K562 (cell line): ENCODE data around the gene ANO2.

Source experiments
- ELF4 ChIP-seq: fragments of 450-650 bp; formaldehyde crosslinking; IDR thresholded peaks from 2 replicates; pipeline ENCODE4 v1.4.0; 2022; ENCODE audit warnings: missing genetic modification characterization
- HDGF ChIP-seq: fragments of 450-650 bp; IDR thresholded peaks from 2 replicates; pipeline ENCODE4 v1.6.1; 2016
- ID3 ChIP-seq, 2 experiments: fragments of 250-450 bp in 1 of 2; fragments of 450-650 bp in 1 of 2; sonication (Bioruptor Pico) in 1 of 2; IDR thresholded peaks; 2 replicates each; pipeline versions ENCODE4 v1.6.1 to v1.8.0; 2016 to 2021; ENCODE audit warnings: mild to moderate bottlenecking in 2 of 2, moderate library complexity in 2 of 2, missing compliant biosample characterization in 1 of 2, missing genetic modification characterization in 1 of 2
- IRF2 ChIP-seq: sonication (generic); formaldehyde crosslinking; IDR thresholded peaks from 2 replicates; pipeline ENCODE4 v1.8.1; 2022; ENCODE audit warnings: mild to moderate bottlenecking, missing genetic modification reagents
- NCOA1 ChIP-seq: fragments of 450-650 bp; IDR thresholded peaks from 2 replicates; pipeline ENCODE4 v1.6.1; 2016; ENCODE audit warnings: low read depth
- POLR2A ChIP-seq: fragments of 450-650 bp; conservative IDR thresholded peaks from 2 replicates; pipeline ENCODE4 v1.6.1; 2016
- RFX5 ChIP-seq: IDR thresholded peaks from 2 replicates; pipeline ENCODE4 v1.6.1; 2011; ENCODE audit warnings: low read depth, mild to moderate bottlenecking, improper control_type of control experiment, low read length
- SP2 ChIP-seq: IDR thresholded peaks from 2 replicates; pipeline ENCODE4 v1.6.1; 2011; ENCODE audit warnings: mild to moderate bottlenecking, low read depth, low read length, moderate library complexity; ENCODE audit not compliant: poor library complexity, severe bottlenecking; ENCODE audit errors: extremely low read depth
- USF2 ChIP-seq: sonication (generic); formaldehyde crosslinking; IDR thresholded peaks from 2 replicates; pipeline ENCODE4 v1.5.0; 2020; ENCODE audit warnings: missing genetic modification reagents
- ZNF24 ChIP-seq: fragments of 450-650 bp; IDR thresholded peaks from 2 replicates; pipeline ENCODE4 v1.6.1; 2016
- TF ChIP-seq, protein P1 (sequence below): fragments of 200-400 bp; formaldehyde crosslinking; IDR thresholded peaks from 2 replicates; pipeline ENCODE4 v1.6.1; 2017; ENCODE audit warnings: mild to moderate bottlenecking, low read depth, low read length, moderate library complexity
- TF ChIP-seq, protein P2 (sequence below): sonication (generic); formaldehyde crosslinking; IDR thresholded peaks from 2 replicates; pipeline ENCODE4 v1.8.0; 2023; ENCODE audit warnings: mild to moderate bottlenecking, missing genetic modification reagents

DNA sequence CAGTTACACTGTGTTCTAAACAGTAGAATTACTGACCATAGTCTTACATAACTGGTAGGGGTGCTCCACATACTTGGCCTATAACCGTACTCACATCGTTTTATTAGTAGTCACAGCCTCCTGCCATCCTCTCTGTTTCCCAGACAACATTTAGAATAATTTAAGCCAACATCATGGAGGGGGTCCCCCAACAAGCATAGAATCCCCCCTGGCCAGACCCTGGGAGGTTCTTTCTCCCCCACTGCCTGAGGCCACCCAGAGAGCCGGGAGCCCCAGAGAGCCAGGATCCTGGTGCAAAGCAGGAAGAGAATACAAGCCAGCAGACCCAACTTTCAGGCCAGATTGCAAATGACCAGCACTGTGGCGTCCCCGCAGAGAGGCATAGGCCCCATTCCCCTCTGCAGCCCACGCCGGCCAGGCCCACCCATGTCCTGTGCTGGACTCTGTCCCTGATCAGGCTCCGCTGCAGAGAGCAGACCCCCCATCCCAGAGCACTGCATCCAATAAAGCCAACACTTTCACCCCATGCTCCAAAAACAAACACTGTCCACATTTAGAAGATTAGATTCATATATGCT, 317.9 kb downstream of the ANO2 start:
- TF ChIP-seq USF2 (CRISPR knock-in tag) = no peak
- TF ChIP-seq ZNF24 = no peak
- TF ChIP-seq ELF4 = no peak
- no peak for TF ChIP-seq IRF2 (CRISPR knock-in tag)
- TF ChIP-seq RFX5 = no peak
- no peak for TF ChIP-seq ID3 (CRISPR knock-in tag; IDR thresholded peaks at IDR 0.05)
- no peak for TF ChIP-seq ID3 (tag; IDR thresholded peaks at IDR 0.05)
- no peak for TF ChIP-seq NCOA1
- no peak for TF ChIP-seq POLR2A
- TF ChIP-seq HDGF = no peak
- TF ChIP-seq, protein P1, sequence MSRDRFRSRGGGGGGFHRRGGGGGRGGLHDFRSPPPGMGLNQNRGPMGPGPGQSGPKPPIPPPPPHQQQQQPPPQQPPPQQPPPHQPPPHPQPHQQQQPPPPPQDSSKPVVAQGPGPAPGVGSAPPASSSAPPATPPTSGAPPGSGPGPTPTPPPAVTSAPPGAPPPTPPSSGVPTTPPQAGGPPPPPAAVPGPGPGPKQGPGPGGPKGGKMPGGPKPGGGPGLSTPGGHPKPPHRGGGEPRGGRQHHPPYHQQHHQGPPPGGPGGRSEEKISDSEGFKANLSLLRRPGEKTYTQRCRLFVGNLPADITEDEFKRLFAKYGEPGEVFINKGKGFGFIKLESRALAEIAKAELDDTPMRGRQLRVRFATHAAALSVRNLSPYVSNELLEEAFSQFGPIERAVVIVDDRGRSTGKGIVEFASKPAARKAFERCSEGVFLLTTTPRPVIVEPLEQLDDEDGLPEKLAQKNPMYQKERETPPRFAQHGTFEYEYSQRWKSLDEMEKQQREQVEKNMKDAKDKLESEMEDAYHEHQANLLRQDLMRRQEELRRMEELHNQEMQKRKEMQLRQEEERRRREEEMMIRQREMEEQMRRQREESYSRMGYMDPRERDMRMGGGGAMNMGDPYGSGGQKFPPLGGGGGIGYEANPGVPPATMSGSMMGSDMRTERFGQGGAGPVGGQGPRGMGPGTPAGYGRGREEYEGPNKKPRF = no peak
- no peak for TF ChIP-seq SP2
- TF ChIP-seq, protein P2, sequence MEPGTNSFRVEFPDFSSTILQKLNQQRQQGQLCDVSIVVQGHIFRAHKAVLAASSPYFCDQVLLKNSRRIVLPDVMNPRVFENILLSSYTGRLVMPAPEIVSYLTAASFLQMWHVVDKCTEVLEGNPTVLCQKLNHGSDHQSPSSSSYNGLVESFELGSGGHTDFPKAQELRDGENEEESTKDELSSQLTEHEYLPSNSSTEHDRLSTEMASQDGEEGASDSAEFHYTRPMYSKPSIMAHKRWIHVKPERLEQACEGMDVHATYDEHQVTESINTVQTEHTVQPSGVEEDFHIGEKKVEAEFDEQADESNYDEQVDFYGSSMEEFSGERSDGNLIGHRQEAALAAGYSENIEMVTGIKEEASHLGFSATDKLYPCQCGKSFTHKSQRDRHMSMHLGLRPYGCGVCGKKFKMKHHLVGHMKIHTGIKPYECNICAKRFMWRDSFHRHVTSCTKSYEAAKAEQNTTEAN (CRISPR knock-in tag) = no peak
